Measurements from ENCODE around the gene TAF3.

GRCh38 chr10:7962592-7962991 lies 144.3 kb downstream of the TAF3 start:
- TF ChIP-seq POLR2A (IDR thresholded peaks at IDR 0.05) = no peak
- TF ChIP-seq CTCF (IDR thresholded peaks at IDR 0.05) = no peak

Measured in uterus (tissue), 2 donors.